Endometrial microvascular endothelial cells (primary cell): Measurements from ENCODE around the gene CREB5. TPM values are rescaled to one million over a fixed set of nuclear protein-coding genes. Genes with fewer than 3 reads are reported as not detected.
"Not testable (repeated sequence)": the region's sequence is repeated elsewhere in the genome, so short reads cannot be mapped to it uniquely, and the experiment has no call there.

ENCODE experiments used
- in situ Hi-C: cut with HindIII; loops from 2 replicates; pipeline ENCODE4 v1.10.0; 2017; ENCODE audit warnings: low sequenced_read_pairs, low pct_unique_long_range_greater_than_20kb; ENCODE audit errors: inconsistent ontology term
- total RNA-seq: library from RNA; depleted of rRNA; stranded (reverse); fragments of >200 nt; gene quantifications from one replicate; pipeline ENCODE4 v1.2.3, GENCODE V29; 2015; ENCODE audit errors: inconsistent ontology term

The CREB5 gene
- total RNA-seq, 1 donor from 2014 or later, result 12.6 TPM

- in situ Hi-C loops, result no loop called here
Observed at GRCh38 chr7:28758186-28758585, 345.9 kb downstream of the CREB5 start.

GRCh38 chr7:28759475-28759971, 347.2 kb downstream of the CREB5 start:
- in situ Hi-C loops, result no loop called here

- in situ Hi-C loops, result no loop called here
Observed at GRCh38 chr7:28761505-28761904, 349.2 kb downstream of the CREB5 start.

GRCh38 chr7:28762651-28763050, 350.3 kb downstream of the CREB5 start:
- in situ Hi-C loops, result no loop called here

GRCh38 chr7:28766359-28766758, 354.0 kb downstream of the CREB5 start:
- in situ Hi-C loops, result no loop called here

- in situ Hi-C loops, result no loop called here
Observed at GRCh38 chr7:28767356-28767755, 355.0 kb downstream of the CREB5 start.

GRCh38 chr7:28768577-28769147, 356.3 kb downstream of the CREB5 start:
- in situ Hi-C loops, result no loop called here

GRCh38 chr7:28771906-28772622, 359.7 kb downstream of the CREB5 start:
- in situ Hi-C loops, result no loop called here

GRCh38 chr7:28773423-28774145, 361.3 kb downstream of the CREB5 start:
- in situ Hi-C loops, result no loop called here

- in situ Hi-C loops, result no loop called here
Observed at GRCh38 chr7:28774261-28774988, 362.1 kb downstream of the CREB5 start.

GRCh38 chr7:28776463-28777157, 364.3 kb downstream of the CREB5 start:
- in situ Hi-C loops, result no loop called here

- in situ Hi-C loops, result no loop called here
Observed at GRCh38 chr7:28778786-28779185, 366.5 kb downstream of the CREB5 start.

- in situ Hi-C loops, result no loop called here
Observed at GRCh38 chr7:28779954-28780353, 367.6 kb downstream of the CREB5 start.

GRCh38 chr7:28782362-28782761, 370.0 kb downstream of the CREB5 start:
- in situ Hi-C loops, result no loop called here

- in situ Hi-C loops, result no loop called here
Observed at GRCh38 chr7:28784171-28784902, 372.0 kb downstream of the CREB5 start.

- in situ Hi-C loops, result no loop called here
Observed at GRCh38 chr7:28785041-28785995, 373.0 kb downstream of the CREB5 start.

GRCh38 chr7:28786156-28786555, 373.8 kb downstream of the CREB5 start:
- in situ Hi-C loops, result not testable (repeated sequence)
